T-helper 9 cell (primary cell): ENCODE measurements around the gene RIPOR3.
"Not testable (repeated sequence)": the region's sequence is repeated elsewhere in the genome, so short reads cannot be mapped to it uniquely, and the experiment has no call there.

Source experiments
- DNase-seq: peaks from one replicate; pipeline ENCODE4 v3.0.0-alpha.2; 2020

RIPOR3 gene

DNA sequence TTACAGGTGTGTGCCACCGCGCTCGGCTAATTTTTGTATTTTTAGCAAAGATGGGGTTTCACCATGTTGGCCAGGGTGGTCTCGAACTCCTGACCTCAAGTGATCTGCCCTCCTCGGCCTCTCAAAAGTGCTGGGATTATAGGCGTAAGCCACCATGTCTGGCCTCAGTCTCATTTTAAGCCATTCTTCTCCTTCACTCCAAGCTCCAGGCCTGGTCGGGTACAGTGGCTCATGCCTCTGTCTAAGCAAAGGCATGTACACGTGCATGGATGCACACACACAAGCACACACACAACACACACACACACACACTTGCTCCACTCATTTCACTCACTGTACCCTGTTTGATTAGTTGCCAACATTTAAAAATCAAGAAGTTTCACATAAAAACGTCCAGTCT, 32.3 kb upstream of the RIPOR3 start:
- no peak for DNase-seq

DNA sequence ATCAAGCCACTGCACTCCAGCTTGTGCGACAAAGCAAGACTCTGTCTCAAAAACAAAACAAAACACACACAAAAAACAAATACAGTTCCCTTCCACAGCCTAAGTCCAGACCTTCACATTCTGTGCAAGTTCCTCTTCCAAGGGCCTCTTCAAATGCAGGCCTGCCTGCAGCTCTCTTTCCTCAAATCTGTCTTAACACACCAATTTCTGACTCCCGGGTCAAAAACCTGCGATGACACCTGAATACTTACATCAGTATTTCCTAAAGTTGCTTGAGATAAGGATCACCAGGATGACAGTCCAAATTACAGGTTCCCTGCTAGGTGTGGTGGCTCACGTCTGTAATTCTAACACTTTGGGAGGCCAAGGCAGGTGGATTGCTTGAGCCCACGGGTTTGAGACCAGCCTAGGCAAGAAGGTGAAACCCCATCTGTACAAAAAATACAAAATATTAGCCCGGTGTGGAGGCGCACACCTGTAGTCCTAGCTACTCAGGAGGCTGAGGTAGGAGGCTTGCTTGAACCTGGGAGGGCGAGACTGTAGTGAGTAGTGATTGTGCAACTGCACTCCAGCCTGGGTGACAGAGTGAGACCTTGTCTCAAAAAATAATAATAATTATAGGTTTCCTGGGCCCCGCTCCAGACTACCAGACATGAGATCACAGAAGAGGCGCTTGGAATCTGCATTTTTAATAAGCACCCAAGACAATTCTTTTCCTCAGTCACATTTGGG, 31.2 kb upstream of the RIPOR3 start:
- DNase-seq: no peak

DNA sequence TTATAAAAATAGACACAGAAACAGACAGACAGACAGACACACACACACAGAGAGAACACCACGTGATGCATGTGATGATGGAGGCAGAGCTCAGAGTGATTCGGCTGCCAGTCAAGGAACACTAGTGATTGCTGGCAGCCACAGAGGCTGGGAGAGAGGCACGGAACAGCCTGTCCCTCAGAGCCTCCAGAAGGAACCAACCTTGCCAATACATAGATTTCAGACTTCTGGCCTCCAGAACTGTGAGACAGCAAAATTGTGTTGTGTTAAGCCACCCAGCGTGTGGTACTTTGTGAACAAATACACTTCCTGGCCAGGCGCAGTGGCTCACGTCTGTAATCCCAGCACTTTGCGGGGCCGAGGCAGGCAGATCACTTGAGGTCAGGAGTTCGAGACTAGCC, 30.5 kb upstream of the RIPOR3 start:
- no peak for DNase-seq

DNA sequence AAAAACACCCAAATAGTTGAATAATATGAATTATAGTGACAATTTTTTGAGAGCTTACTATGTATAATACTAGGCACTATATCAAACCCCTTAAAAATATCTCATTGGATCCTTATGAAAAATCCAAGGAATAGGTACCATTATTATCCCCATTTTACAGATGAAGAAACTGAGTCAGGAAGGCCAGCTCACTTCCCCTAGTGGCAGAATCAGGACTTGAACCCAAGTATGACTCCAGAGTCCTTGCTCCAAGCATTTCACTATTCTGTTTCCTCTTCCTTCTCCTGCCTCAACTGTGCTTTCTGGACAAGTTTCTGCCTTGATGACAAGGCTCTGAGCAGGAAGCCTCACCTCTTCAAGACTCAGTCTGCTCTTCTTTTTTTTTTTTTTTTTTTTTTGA, 29.2 kb upstream of the RIPOR3 start:
- no peak for DNase-seq

DNA sequence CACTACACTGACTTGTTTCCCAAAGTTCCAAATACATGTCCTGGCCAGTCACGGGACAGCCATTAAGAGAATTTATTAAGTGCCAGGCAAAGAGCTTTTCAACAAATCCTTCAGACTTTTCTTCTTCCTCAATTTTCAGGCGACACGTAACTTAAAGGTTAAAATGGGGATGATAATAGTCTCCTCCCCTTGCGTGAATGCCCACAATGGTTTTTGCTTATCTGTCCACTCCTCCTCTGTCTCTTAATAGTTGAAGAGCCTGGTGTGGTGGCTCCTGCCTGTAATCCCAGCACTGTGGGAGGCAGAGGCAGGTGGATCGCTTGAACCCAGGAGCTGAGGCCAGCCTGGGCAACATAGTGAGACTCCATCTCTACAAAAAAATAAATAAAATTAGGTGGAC, 28.7 kb upstream of the RIPOR3 start:
- no peak for DNase-seq

DNA sequence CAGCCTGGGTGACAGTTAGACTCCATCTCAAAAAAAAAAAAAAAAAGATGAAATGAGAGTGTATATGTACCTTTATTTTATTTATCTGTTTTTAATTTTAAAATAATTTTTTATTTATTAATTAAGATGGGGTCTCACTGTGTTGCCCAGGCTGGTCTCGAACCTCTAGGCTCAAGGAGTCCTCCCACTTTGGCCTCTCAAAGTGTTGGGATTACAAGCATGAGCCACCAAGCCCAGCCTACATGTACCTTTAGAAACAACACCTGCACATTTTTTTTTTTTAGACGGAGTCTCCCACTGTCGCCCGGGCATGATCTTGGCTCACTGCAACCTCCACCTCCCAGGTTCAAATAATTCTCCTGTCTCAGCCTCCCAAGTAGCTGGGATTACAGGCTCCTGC, 28.0 kb upstream of the RIPOR3 start:
- DNase-seq: no peak

DNA sequence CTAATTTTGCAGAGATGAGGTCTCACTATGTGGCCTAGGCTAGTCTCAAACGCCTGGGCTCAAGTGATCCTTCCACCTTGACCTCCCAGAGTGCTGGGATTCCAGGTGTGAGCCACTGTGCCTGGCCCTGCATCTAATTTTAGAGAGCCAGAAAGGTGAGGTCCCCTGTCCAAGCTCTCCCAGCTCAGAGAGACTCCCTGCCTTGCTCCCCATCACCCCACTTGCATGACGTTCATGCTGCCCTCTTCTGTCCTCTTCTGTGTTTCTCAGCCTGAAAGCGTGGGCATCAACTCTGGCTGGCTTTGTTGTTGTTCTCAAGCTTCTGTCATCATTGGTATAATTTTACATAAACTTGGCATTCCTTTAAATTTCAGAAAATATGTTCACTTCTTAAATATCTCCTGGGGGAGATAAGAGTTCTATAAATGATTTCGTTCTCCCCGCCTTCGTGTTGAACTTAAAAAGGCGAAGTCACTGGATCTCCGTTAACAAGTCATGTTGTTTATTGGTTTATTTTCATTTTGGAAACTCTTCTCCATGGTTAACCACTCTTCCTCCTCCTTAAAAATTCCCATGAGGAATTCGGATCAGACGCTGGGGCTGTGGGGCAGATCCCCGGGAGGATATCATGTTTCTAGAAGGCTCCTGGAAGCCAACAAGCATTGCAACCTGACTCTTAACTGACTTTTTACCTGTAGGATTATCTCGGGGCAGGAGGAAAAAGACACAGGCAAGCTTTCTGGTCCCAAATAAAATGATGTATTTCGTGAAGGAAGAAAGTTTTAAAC, 26.8 kb upstream of the RIPOR3 start:
- DNase-seq: no peak

DNA sequence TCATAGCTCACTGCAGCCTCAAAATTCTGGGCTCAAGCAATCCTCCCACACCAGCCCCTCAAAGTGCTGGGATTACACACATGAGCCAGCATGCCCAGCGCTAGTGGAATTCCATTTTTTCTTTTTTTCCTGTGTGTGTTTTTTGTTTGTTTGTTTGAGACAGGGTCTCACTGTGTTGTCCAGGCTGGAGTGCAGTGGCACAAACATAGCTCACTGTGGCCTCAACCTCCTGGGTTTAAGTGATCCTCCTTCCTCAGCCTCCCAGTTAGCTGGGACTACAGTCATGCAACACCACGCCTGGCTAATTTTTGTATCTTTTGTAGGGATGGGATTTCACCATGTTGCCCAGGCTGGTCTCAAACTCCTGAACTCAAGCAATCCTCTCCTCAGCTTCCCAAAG, 26.0 kb upstream of the RIPOR3 start:
- no peak for DNase-seq

DNA sequence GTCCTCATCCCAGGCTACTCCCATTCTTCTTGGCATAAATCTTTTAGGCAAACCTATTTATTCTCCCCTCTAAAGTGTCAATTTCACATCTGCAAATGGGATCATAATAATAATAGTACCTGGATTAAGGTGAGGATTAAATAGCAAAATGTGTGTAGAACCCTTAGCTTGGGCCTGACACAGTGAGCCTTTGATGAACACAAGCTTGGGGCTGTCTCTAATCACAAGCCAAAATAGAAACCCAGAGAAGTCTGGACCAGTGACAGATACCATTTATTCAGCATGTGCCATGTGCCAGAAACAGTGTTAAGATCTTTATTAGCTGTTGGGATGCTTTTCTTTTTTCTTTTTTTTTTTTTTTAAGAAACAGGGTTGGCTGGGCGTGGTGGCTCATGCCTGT, 25.2 kb upstream of the RIPOR3 start:
- no peak for DNase-seq

DNA sequence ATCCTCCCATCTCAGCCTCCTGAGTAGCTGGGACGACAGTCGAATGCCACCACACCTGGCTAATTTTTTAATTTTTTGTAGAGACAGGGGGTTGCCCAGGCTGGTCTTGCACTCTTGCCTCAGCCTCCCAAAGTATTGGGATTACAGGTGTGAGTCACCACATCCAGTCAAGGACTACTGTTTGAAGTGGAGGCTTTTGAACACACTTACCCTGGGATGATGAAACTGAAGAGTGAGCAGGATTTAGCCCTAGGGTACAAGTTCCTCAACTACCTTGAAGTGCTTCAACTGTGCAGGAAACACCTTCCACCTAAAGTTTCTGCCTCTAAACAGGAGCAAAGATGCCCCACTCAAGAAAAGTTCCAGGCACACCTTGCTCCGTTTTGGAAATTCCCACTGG, 24.4 kb upstream of the RIPOR3 start:
- DNase-seq: no peak

DNA sequence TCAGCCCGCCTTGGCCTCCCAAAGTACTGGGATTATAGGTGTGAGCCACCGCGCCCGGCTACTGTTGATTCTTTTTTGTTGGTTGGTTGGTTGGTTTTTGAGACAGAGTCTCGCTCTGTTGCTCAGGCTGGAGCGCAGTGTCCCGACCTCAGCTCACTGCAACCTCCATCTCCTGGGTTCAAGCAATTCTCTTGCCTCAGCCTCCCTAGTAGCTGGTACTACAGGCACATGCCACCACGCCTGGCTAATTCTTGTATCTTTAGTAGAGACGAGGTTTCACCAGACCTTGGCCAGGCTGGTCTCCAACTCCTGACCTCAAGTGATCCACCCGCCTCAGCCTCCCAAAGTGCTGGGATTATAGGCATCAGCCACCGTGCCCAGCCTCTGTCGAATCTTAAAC, 23.1 kb upstream of the RIPOR3 start:
- not testable (repeated sequence) for DNase-seq

DNA sequence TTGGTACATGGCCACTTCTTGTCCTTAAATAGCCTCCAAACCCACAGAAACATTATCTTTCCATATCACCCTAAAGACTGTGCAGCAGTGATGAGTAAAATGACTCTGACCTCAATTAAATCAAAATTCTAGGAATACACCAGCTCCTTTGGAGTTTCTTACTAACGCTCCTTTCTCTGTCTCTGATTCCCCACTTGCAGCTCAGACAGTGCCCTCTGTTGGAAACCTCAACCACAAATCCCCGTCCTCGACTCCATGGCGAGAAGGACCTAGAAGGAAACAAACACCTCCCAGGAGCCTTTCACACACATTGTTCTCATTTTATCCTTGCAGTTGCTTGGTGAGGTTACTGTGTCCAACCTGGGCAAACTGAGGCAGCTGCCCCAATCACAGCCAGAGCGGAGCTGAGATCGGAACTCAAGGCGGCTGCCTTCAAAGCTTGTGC, 22.3 kb upstream of the RIPOR3 start:
- no peak for DNase-seq

DNA sequence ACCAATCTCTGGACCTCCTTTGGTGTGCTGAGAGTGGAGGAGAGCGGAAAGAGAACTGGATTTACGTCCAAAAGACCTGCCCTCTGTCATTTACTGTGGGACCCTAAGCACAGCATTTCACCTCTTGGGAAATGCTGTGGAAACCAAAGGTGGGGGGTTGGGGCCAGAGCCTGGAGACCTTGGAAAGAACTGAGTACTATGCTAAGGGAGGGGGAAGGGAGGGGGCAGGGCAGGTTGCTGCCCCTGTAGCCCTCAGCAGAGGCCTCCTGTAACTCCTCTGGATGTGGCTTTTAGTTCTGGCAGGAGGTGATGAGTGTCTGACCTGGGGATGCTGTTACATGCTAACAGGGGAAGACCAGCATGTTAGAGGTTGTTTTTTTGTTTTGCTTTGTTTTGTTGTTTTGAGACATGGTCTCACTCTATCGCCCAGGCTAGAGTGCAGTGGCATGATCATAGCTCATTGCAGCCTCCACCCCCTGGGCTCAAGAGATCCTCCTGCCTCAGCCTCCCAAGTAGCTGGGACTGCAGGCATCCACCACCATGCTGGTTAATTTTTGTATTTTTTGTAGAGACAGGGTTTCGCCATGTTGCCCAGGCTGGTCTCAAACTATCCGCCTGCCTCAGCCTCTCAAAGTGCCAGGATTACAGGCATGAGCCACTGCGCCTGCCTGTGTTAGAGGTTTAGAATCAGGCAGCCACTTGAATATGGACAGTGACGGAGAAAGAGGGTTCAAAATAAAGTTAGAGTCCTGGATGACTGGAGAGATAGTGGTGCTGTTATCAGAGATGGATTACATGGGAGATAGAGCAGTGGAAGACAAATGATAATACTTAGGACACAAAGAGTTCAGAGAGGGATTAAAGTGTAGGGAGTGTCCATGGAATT, 21.7 kb upstream of the RIPOR3 start:
- no peak for DNase-seq

DNA sequence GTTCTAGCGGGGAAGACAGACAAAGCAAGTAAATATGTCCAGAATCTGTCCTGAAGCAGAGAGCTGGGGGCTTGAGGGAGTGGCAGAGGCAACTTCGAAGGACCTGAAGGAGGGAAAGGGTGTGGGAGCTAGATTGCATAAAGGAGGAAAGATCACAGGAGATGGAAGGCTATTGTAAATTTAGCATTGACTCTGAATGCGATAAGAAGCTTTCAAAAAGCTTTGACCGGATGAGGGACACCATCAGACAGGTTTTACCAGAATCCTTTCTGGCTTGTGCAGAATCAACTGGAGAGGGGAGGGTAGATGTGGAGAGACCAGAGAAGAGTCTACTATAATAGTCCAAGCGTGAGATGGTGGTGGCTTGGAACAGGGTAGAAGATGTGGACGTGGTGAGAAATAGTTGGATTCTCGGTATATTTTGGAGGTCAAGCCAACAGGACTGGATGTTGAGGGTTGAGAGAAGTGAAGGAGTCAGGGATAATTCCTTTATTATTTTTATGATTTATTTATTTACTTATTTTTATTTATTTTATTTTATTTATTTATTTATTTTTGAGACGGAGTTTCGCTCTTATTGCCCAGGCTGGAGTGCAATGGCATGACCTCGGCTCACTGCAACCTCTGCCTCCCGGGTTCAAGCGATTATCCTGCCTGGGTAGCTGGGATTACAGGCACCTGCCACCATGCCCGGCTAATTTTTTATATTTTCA, 19.9 kb upstream of the RIPOR3 start:
- DNase-seq: no peak

DNA sequence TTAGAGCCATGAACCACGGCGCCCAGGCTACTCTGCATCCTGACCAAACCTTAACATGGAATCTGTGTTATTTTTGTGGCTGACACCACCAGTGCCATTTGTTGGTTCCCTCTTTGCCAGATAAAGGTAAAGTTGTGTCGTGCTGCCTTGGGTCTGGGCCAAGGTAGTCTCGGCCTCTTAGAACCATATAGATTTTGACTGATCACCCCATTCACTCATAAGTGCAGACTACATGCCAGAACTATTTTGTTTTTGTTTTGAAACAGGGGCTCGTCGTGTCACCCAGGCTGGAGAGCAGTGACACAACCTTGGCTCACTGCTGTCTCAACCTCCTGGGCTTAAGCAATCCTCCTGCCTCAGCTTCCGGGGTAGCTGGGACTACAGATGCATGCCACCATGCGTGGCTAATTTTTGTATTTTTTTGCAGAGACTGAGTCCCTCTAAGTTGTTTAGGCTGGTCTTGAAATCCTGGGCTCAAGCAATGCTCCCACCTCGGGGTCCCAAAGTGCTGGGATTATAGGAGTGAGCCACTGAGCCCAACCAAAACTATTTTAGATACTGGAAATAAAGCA, 19.2 kb upstream of the RIPOR3 start:
- DNase-seq: no peak

DNA sequence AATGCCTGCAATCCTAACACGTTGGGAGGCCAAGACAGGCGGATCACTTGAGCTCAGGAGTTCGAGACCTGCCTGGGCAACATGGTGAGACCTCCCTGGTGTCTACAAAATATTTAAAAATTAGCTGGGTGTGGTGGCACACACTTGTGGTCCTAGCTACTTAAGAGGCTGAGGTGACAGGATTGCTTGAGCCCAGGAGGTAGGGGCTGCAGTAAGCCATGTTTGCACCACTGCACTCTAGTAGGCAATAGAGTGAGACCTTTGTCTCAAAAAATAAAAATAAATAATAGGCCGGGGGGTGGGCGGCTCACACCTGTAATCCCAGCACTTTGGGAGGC, 18.3 kb upstream of the RIPOR3 start:
- no peak for DNase-seq

DNA sequence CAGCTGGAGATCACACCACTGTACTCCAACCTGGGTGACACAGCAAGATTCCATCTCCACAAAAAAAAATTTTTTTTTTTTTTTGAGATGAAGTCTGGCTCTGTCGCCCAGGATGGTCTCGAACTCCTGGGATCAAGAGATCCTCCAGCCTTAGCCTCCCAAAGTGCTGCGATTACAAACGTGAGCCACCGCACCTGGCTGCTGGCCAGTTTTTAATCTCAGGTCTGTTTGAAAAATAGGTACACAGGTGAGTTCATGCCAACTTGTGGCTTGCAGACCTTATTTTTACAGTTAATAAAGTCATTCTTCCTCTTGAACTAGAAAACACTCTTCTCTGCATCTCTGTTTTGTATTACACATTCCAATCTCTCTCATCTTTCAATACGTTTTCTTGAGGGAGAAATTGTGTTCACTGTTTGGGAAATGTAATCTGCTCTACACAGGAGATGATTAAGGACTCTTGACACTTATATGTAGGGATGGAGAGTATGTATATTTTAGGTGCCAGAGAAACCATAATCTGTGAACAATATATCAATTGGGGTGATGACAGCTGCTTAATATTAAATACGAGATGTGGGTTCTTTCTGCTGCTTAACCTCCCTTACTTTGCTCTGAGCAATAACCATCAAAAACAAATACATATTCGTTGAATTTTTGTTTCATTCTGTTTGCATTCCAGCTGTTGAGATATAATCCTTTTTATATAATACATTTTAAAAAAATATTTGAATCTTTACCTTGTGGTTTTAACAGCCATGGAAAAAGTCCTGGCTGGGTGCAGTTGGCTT, 17.7 kb upstream of the RIPOR3 start:
- DNase-seq: no peak

DNA sequence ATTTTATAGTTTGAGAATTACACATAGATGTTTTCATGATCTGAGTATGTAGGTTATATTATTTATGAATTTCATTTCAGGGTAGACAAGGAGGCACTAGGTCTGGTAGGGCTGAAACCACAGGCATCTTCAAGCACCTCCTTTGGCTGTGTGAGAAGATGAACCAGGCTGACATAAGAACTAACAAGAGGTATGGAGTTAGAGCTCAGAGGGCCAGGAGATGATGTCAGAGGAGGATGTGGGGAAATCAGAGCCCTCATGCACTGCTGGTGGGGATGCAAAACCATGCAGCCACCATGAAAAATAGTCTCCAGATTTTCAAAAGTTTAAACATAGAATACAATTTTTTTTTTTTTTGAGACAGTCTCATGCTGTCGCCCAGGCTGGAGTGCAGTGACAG, 13.6 kb upstream of the RIPOR3 start:
- no peak for DNase-seq

DNA sequence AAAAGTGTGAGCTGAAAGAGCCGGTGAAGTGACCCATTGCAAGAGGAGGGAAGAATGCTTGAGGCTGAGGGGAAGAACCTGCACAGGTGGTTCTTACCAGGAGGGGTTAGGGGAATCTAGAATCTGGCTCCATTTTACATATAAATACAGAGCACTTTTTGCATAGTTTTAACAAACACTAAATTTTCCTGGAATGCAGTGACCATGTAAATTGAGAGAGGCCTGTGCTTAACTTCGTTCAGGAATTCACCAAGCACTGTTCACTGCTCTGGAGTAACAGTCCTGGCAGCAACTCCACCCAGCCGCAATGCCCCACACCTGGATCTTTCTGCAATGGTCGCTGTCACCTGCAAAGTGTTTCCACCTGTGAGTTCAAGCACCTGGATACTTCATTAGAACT, 13.2 kb upstream of the RIPOR3 start:
- no peak for DNase-seq

DNA sequence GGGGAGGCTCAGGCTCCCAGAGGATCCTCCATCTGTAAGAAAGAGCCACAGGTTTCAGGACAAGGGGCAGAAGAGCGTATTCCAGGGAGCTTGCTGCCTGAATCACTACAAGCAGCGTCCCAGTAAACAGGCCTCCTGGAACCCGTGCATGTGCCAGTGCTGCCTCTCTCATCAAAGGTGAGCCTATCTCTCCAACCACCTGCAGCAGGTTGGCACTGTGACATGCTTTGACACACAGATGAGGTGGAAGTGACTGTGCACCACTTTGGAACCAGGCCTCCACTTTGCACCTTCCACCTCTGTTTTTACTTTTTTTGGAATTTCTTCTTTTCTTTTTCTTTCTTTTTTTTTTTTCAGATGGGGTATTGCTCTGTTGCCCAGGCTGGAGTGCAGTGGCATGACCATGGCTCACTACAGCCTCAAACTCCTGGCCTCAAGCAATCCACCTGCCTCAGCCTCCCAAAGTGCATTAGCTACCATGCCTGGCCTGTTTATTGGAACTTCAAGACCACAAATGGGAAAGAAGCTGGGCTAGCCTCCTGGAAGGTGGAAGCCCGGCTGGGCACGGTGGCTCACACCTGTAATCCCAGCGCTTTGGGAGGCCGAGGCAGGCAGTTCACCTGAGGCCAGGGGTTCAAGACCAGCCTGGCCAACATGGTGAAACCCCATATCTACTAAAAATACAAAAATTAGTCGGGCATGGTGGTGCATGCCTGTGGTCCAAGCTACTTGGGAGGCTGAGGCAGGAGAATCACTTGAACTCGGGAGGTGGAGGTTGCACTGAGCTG, 12.5 kb upstream of the RIPOR3 start:
- not testable (repeated sequence) for DNase-seq
